Panc1 (cell line): Measurements from ENCODE around the gene NEO1. TPM values are rescaled to one million over a fixed set of nuclear protein-coding genes. Genes with fewer than 3 reads are reported as not detected.

Source experiments
- ATAC-seq: fragments of 200-7000 bp; cut with Tn5 transposase; 2 replicates; pipeline ENCODE4 v1.9.1; 2020; ENCODE audit warnings: mild to moderate bottlenecking, moderate library complexity
- BruUV-seq: library from RNA; stranded (reverse); fragments of 400-500 nt; replicated peaks from 2 replicates; lab custom pipeline; 2021; lab: Mats Ljungman, UMichigan
- CTCF ChIA-PET: fragments of 300-600 bp; sonication (Branson Sonifier 250); formaldehyde crosslinking; loops from one replicate; lab custom pipeline; 2022; ENCODE audit warnings: antibody characterized with exemption; lab: Charles Lee
- POLR2A ChIA-PET: fragments of 300-600 bp; sonication (Branson Sonifier 250); formaldehyde crosslinking; loops from one replicate; lab custom pipeline; 2022; ENCODE audit warnings: antibody characterized with exemption; lab: Charles Lee
- DNase-seq: peaks from one replicate; pipeline ENCODE4 v3.0.0-alpha.2; 2010; ENCODE audit warnings: low read depth, low spot score
- H3K27ac ChIP-seq: 2 replicates; pipeline ENCODE4 v1.5.1; 2011; ENCODE audit warnings: mild to moderate bottlenecking, low read length, inconsistent platforms
- H3K27me3 ChIP-seq: fragments of 200-500 bp; sonication (Bioruptor generic); 2 replicates; pipeline ENCODE4 v1.6.0; 2014; ENCODE audit warnings: low read length, inconsistent platforms; ENCODE audit not compliant: control insufficient read depth, insufficient read depth
- H3K36me3 ChIP-seq: fragments of 200-500 bp; sonication (Bioruptor generic); 2 replicates; pipeline ENCODE4 v1.5.1; 2014; ENCODE audit warnings: inconsistent platforms, mild to moderate bottlenecking, low read length, moderate library complexity; ENCODE audit not compliant: control insufficient read depth, insufficient read depth
- H3K4me1 ChIP-seq: 2 replicates; pipeline ENCODE4 v1.5.1; 2011; ENCODE audit warnings: inconsistent platforms, mild to moderate bottlenecking, low read length, moderate library complexity; ENCODE audit not compliant: control insufficient read depth, insufficient read depth
- H3K4me3 ChIP-seq, 2 experiments: 2 replicates each; pipeline ENCODE4 v1.5.1; 2011 to 2012; ENCODE audit warnings: low read depth in 2 of 2, low read length in 2 of 2, mild to moderate bottlenecking in 2 of 2, inconsistent platforms in 1 of 2, moderate library complexity in 1 of 2
- H3K9me3 ChIP-seq: fragments of 200-500 bp; sonication (Bioruptor generic); 2 replicates; pipeline ENCODE4 v1.5.1; 2014; ENCODE audit warnings: low read depth, mild to moderate bottlenecking, inconsistent platforms, low read length, moderate library complexity; ENCODE audit not compliant: control insufficient read depth, insufficient read depth
- POLR2AphosphoS5 ChIP-seq: IDR thresholded peaks from 2 replicates; pipeline ENCODE4 v1.6.1; 2012; ENCODE audit warnings: mild to moderate bottlenecking, low read depth, low read length, moderate library complexity
- SIN3A ChIP-seq: IDR thresholded peaks from 2 replicates; pipeline ENCODE4 v1.6.1; 2012; ENCODE audit warnings: low read depth, mild to moderate bottlenecking, low read length, moderate library complexity, borderline replicate concordance; ENCODE audit not compliant: insufficient read depth
- TCF7L2 ChIP-seq: IDR thresholded peaks from 2 replicates; pipeline ENCODE4 v1.6.1; 2011; ENCODE audit warnings: mild to moderate bottlenecking, low read depth, low read length, inconsistent platforms
- in situ Hi-C: cut with HindIII; loops from 2 replicates; pipeline ENCODE4 v1.10.0; 2016; ENCODE audit warnings: low sequenced_read_pairs, low pct_unique_long_range_greater_than_20kb
- intact Hi-C: fragments of 100-400 bp; cut with micrococcal nuclease; formaldehyde crosslinking; loops from one replicate; pipeline ENCODE4 v1.10.0; 2022; ENCODE audit not compliant: unreplicated experiment
- total RNA-seq: library from RNA; stranded (reverse); gene quantifications from one replicate; pipeline ENCODE4 v1.2.1, GENCODE V29; 2021; ENCODE audit not compliant: unreplicated experiment
- TF ChIP-seq, protein P1 (sequence below): fragments of 450-650 bp; IDR thresholded peaks from 2 replicates; pipeline ENCODE4 v1.5.1; 2017; ENCODE audit warnings: mild to moderate bottlenecking
- TF ChIP-seq, protein P2 (sequence below), 2 experiments: IDR thresholded peaks; 2 replicates each; pipeline ENCODE4 v1.6.1; 2011 to 2012; ENCODE audit warnings: low read depth in 2 of 2, control low read depth in 1 of 2, low read length in 1 of 2, mild to moderate bottlenecking in 1 of 2, moderate library complexity in 1 of 2; ENCODE audit not compliant: insufficient read depth in 1 of 2

Gene NEO1
- total RNA-seq, 1 experiment from 2014 or later, result 7.5 TPM

DNA sequence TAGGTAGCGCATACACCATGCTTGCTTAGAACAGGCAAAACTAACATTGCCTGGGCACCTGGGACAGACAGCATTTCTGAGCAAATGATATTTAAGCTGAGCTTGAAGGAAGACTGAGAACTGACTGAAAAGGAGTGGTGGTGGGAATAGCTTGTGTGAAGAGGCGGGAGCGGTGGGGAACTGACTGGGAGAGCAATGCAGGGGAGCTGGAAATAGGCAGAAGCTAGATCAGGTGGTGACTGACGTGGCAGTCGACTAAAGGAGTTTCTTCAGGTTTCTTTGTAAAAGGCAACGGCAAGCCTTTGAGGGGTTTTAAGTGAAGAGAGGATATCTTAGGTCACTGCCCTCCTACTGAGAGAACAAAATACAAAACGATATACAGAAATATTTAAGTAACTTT lies 61.8 kb downstream of the NEO1 start:
- intact Hi-C loops, result no loop called here
- Histone ChIP-seq H3K4me1 (no peaks in the 10 kb centered on the region), H3K4me3 (no peak overlapping the region), H3K27me3 (peaks cover 8% of the 10 kb centered on the region), H3K36me3 (no peaks in the 10 kb centered on the region; the same call in 1 of the 2 replicates), H3K27ac (no peak overlapping the region), H3K9me3 (no peaks in the 10 kb centered on the region)
- no TSS peak for BruUV-seq
- DNase-seq (no peak), ATAC-seq (no peak)
- ChIA-PET POLR2A (interaction anchor here (0.7 kb wide), 1 partner anchor 719 kb away, joined by 4 read pairs; no protein-coding TSS in a partner anchor), CTCF (no interaction called here)
- in situ Hi-C loops, result no loop called here
- TF ChIP-seq POLR2AphosphoS5 (no peak), SIN3A (no peak), TCF7L2 (no peak)
- TF ChIP-seq, protein P1, sequence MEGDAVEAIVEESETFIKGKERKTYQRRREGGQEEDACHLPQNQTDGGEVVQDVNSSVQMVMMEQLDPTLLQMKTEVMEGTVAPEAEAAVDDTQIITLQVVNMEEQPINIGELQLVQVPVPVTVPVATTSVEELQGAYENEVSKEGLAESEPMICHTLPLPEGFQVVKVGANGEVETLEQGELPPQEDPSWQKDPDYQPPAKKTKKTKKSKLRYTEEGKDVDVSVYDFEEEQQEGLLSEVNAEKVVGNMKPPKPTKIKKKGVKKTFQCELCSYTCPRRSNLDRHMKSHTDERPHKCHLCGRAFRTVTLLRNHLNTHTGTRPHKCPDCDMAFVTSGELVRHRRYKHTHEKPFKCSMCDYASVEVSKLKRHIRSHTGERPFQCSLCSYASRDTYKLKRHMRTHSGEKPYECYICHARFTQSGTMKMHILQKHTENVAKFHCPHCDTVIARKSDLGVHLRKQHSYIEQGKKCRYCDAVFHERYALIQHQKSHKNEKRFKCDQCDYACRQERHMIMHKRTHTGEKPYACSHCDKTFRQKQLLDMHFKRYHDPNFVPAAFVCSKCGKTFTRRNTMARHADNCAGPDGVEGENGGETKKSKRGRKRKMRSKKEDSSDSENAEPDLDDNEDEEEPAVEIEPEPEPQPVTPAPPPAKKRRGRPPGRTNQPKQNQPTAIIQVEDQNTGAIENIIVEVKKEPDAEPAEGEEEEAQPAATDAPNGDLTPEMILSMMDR, result no peak
- TF ChIP-seq, protein P2, sequence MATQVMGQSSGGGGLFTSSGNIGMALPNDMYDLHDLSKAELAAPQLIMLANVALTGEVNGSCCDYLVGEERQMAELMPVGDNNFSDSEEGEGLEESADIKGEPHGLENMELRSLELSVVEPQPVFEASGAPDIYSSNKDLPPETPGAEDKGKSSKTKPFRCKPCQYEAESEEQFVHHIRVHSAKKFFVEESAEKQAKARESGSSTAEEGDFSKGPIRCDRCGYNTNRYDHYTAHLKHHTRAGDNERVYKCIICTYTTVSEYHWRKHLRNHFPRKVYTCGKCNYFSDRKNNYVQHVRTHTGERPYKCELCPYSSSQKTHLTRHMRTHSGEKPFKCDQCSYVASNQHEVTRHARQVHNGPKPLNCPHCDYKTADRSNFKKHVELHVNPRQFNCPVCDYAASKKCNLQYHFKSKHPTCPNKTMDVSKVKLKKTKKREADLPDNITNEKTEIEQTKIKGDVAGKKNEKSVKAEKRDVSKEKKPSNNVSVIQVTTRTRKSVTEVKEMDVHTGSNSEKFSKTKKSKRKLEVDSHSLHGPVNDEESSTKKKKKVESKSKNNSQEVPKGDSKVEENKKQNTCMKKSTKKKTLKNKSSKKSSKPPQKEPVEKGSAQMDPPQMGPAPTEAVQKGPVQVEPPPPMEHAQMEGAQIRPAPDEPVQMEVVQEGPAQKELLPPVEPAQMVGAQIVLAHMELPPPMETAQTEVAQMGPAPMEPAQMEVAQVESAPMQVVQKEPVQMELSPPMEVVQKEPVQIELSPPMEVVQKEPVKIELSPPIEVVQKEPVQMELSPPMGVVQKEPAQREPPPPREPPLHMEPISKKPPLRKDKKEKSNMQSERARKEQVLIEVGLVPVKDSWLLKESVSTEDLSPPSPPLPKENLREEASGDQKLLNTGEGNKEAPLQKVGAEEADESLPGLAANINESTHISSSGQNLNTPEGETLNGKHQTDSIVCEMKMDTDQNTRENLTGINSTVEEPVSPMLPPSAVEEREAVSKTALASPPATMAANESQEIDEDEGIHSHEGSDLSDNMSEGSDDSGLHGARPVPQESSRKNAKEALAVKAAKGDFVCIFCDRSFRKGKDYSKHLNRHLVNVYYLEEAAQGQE (IDR thresholded peaks at IDR 0.05; ENCODE audit: insufficient read depth in 1 of 2, low read depth in 2 of 2, low read length in 1 of 2), result no peak

DNA sequence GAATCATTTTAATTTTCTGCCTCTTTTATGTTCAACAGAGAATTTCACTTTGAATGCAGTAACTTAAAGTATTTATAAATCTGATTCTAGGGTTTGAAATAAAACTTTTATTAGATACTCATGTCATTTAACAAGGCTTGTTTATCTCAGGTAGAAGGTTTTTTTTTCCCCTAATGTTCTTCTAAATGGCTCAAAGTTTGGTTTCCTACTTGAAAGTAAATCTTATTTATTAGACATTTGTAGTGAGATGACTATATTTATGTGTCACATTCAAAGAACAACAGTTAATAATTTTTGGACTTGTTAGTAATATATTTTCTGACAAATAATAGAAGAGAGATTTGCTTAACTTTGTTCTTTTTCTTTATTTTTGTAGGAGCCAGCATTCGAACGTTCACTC lies 63.9 kb downstream of the NEO1 start:
- peaks cover 6% of the 10 kb centered on the region for H3K27me3 ChIP-seq
- H3K4me3 ChIP-seq, result no peak overlapping the region
- no peak overlapping the region for H3K27ac ChIP-seq
- no TSS peak for BruUV-seq
- no peaks in the 10 kb centered on the region for H3K4me1 ChIP-seq
- DNase-seq (no peak), ATAC-seq (no peak)
- in situ Hi-C loops (no loop called here), intact Hi-C loops (no loop called here)
- ChIA-PET POLR2A (no interaction called here), CTCF (no interaction called here)
- H3K36me3 ChIP-seq, result no peaks in the 10 kb centered on the region; the same call in 1 of the 2 replicates
- no peaks in the 10 kb centered on the region for H3K9me3 ChIP-seq
- TF ChIP-seq SIN3A, result no peak
- TF ChIP-seq TCF7L2, result no peak
- no peak for TF ChIP-seq POLR2AphosphoS5
- TF ChIP-seq, protein P1, result no peak
- TF ChIP-seq, protein P2 (IDR thresholded peaks at IDR 0.05; ENCODE audit: insufficient read depth in 1 of 2, low read depth in 2 of 2, low read length in 1 of 2), result no peak
